Measurements from ENCODE around the gene GREB1.

GREB1 gene

GRCh38 chr2:11550901-11551568 is 17.2 kb downstream of the GREB1 start:
- H3K4me3 ChIP-seq (ENCODE audit: low read length) = no peak overlapping the region
- H3K4me2 ChIP-seq (ENCODE audit: low read length) = no peak overlapping the region
- no peak overlapping the region for H3K9ac ChIP-seq (ENCODE audit: low read length)
- no peak overlapping the region for H2AFZ ChIP-seq (ENCODE audit: low read depth, low read length)
- no peaks in the 10 kb centered on the region for H3K79me2 ChIP-seq (ENCODE audit: low read length)
- TF ChIP-seq EZH2phosphoT487 (IDR thresholded peaks at IDR 0.05; ENCODE audit: low read depth) = no peak
- TF ChIP-seq CTCF (IDR thresholded peaks at IDR 0.05; ENCODE audit: low read depth, low read length) = no peak
- H3K27ac ChIP-seq (ENCODE audit: low read length) = no peak overlapping the region
- H4K20me1 ChIP-seq (ENCODE audit: insufficient read depth, low read length) = no peaks in the 10 kb centered on the region
- H3K4me1 ChIP-seq (ENCODE audit: low read length) = no peaks in the 10 kb centered on the region
- no peaks in the 10 kb centered on the region for H3K9me3 ChIP-seq (ENCODE audit: insufficient read depth, low read length)
- peaks cover 19% of the 10 kb centered on the region for H3K27me3 ChIP-seq (ENCODE audit: low read depth, low read length)
- no peaks in the 10 kb centered on the region for H3K36me3 ChIP-seq (replicated peaks; ENCODE audit: low read depth, low read length)

- Histone ChIP-seq H3K27ac (ENCODE audit: low read length) (no peak overlapping the region), H3K4me3 (ENCODE audit: low read length) (no peak overlapping the region), H3K36me3 (replicated peaks; ENCODE audit: low read depth, low read length) (no peaks in the 10 kb centered on the region), H3K9me3 (ENCODE audit: insufficient read depth, low read length) (no peaks in the 10 kb centered on the region), H2AFZ (ENCODE audit: low read depth, low read length) (no peak overlapping the region), H3K27me3 (ENCODE audit: low read depth, low read length) (peaks cover 22% of the 10 kb centered on the region), H3K9ac (ENCODE audit: low read length) (no peak overlapping the region), H3K4me2 (ENCODE audit: low read length) (no peak overlapping the region), H3K79me2 (ENCODE audit: low read length) (no peaks in the 10 kb centered on the region), H3K4me1 (ENCODE audit: low read length) (no peaks in the 10 kb centered on the region), H4K20me1 (ENCODE audit: insufficient read depth, low read length) (no peaks in the 10 kb centered on the region)
- TF ChIP-seq EZH2phosphoT487 (IDR thresholded peaks at IDR 0.05; ENCODE audit: low read depth) (no peak), CTCF (IDR thresholded peaks at IDR 0.05; ENCODE audit: low read depth, low read length) (no peak)
Observed at GRCh38 chr2:11551569-11552259, 17.9 kb downstream of the GREB1 start.

- H3K4me1 ChIP-seq (ENCODE audit: low read length) = no peaks in the 10 kb centered on the region
- H2AFZ ChIP-seq (ENCODE audit: low read depth, low read length) = no peak overlapping the region
- TF ChIP-seq EZH2phosphoT487 (IDR thresholded peaks at IDR 0.05; ENCODE audit: low read depth) (no peak), CTCF (IDR thresholded peaks at IDR 0.05; ENCODE audit: low read depth, low read length) (no peak)
- no peak overlapping the region for H3K27ac ChIP-seq (ENCODE audit: low read length)
- H3K9me3 ChIP-seq (ENCODE audit: insufficient read depth, low read length) = no peaks in the 10 kb centered on the region
- H3K27me3 ChIP-seq (ENCODE audit: low read depth, low read length) = peaks cover 23% of the 10 kb centered on the region
- no peaks in the 10 kb centered on the region for H3K79me2 ChIP-seq (ENCODE audit: low read length)
- H3K36me3 ChIP-seq (replicated peaks; ENCODE audit: low read depth, low read length) = no peaks in the 10 kb centered on the region
- no peak overlapping the region for H3K9ac ChIP-seq (ENCODE audit: low read length)
- H3K4me3 ChIP-seq (ENCODE audit: low read length) = no peak overlapping the region
- H4K20me1 ChIP-seq (ENCODE audit: insufficient read depth, low read length) = no peaks in the 10 kb centered on the region
- no peak overlapping the region for H3K4me2 ChIP-seq (ENCODE audit: low read length)
Observed at GRCh38 chr2:11552260-11552638, 18.4 kb downstream of the GREB1 start.

GRCh38 chr2:11553661-11554398 is 20.0 kb downstream of the GREB1 start:
- TF ChIP-seq CTCF (IDR thresholded peaks at IDR 0.05; ENCODE audit: low read depth, low read length) (no peak), EZH2phosphoT487 (IDR thresholded peaks at IDR 0.05; ENCODE audit: low read depth) (no peak)
- H3K27ac ChIP-seq (ENCODE audit: low read length) = no peak overlapping the region

More at GRCh38 chr2:11553661-11554398, 20.0 kb downstream of the GREB1 start:
- Histone ChIP-seq H3K4me2 (ENCODE audit: low read length) (no peak overlapping the region), H3K4me1 (ENCODE audit: low read length) (no peaks in the 10 kb centered on the region), H3K9ac (ENCODE audit: low read length) (no peak overlapping the region), H3K9me3 (ENCODE audit: insufficient read depth, low read length) (no peaks in the 10 kb centered on the region), H3K27me3 (ENCODE audit: low read depth, low read length) (peaks cover 30% of the 10 kb centered on the region), H3K4me3 (ENCODE audit: low read length) (no peak overlapping the region), H3K36me3 (replicated peaks; ENCODE audit: low read depth, low read length) (no peaks in the 10 kb centered on the region), H2AFZ (ENCODE audit: low read depth, low read length) (no peak overlapping the region), H4K20me1 (ENCODE audit: insufficient read depth, low read length) (no peaks in the 10 kb centered on the region), H3K79me2 (ENCODE audit: low read length) (no peaks in the 10 kb centered on the region)

Data from OCI-LY3 (cell line).